Activated naive CD4-positive, alpha-beta T cell treated with Interleukin-2 at 50 U/mL for 16 hours (primary cell): ENCODE results near the gene MYO18A.
"Not testable (repeated sequence)": the region's sequence is repeated elsewhere in the genome, so short reads cannot be mapped to it uniquely, and the experiment has no call there.

Experiments
- DNase-seq: peaks from one replicate; pipeline ENCODE4 v3.0.0-alpha.2; 2020

MYO18A gene, protein sequence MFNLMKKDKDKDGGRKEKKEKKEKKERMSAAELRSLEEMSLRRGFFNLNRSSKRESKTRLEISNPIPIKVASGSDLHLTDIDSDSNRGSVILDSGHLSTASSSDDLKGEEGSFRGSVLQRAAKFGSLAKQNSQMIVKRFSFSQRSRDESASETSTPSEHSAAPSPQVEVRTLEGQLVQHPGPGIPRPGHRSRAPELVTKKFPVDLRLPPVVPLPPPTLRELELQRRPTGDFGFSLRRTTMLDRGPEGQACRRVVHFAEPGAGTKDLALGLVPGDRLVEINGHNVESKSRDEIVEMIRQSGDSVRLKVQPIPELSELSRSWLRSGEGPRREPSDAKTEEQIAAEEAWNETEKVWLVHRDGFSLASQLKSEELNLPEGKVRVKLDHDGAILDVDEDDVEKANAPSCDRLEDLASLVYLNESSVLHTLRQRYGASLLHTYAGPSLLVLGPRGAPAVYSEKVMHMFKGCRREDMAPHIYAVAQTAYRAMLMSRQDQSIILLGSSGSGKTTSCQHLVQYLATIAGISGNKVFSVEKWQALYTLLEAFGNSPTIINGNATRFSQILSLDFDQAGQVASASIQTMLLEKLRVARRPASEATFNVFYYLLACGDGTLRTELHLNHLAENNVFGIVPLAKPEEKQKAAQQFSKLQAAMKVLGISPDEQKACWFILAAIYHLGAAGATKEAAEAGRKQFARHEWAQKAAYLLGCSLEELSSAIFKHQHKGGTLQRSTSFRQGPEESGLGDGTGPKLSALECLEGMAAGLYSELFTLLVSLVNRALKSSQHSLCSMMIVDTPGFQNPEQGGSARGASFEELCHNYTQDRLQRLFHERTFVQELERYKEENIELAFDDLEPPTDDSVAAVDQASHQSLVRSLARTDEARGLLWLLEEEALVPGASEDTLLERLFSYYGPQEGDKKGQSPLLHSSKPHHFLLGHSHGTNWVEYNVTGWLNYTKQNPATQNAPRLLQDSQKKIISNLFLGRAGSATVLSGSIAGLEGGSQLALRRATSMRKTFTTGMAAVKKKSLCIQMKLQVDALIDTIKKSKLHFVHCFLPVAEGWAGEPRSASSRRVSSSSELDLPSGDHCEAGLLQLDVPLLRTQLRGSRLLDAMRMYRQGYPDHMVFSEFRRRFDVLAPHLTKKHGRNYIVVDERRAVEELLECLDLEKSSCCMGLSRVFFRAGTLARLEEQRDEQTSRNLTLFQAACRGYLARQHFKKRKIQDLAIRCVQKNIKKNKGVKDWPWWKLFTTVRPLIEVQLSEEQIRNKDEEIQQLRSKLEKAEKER (N-terminal part only)

DNA sequence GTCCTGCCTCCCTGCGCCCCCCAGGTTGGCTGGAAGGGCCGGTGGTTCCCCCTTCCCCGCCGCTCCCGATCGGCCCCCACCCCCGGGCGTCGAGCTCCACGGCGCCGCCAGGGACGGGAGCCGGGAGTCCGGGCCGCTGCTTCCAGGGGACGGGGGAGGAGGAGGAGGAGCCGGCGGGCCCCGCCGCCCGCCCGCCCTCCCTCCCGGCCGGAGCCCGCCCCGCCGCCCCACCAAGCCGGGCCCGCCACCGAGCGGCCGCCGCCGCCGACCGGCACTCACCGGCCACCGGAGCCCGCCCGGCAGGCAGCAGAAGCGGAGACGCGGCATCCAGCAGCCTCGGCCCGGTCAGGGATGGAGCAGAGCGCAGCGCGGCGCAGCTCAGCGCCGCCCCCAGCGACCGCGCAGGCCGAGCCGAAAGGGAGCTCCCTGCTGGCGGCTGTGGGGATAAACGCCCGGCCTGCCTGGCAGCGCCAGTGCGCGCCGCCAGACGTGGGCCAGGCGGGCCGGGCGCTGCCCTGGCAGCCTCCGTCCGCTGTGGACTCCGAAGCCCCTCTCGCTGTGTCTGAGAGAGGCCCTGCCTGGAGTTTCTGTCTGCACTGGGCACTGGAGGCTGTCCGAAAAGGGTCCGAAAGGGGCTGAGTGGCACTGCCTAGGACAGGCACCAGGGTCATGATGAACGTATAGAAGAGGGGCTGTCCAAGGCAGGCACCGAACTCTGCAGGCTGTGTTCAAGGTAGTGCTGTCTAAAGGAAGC is at the start of gene MYO18A:
TSS of gene MYO18A (minus strand) at position 365 of the 754 bp plus-strand sequence. CDS start 13,458 bp downstream, outside the sequence.
- peak; percentile 83 for DNase-seq

DNA sequence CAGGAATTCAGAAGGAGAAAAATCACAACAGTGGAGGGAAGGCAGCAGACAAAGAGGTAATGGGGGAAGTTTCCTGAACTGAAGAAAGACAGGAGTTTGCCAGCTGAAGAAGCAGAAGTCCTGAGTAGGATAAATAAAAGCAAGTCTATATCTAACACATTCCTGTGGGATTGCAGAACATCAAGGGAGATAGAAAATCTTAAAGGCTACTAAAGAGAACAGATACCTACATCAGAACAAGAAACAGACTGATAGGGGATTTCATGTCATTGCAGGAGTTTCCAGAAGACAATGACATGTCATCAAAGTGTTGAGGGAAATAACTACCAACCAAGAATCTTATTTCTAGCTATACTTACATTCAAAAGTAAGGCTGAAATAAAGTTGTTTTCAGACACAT is 45.2 kb upstream of the MYO18A start:
- DNase-seq, result no peak

DNA sequence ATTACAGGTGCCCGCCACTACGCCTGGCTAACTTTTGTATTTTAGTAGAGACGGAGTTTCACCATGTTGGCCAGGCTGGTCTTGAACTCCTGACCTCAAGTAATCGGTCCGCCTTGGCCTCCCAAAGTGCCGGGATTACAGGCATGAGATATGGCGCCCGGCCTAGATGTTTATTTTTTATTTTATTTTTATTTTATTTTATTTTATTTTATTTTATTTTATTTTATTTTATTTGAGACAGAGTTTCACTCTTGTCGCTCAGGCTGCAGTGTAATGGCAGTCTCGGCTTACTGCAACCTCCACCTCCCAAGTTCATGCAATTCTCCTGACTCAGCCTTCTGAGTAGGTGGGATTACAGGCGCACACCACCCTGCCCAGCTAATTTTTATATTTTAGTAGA is 41.1 kb upstream of the MYO18A start:
- not testable (repeated sequence) for DNase-seq

DNA sequence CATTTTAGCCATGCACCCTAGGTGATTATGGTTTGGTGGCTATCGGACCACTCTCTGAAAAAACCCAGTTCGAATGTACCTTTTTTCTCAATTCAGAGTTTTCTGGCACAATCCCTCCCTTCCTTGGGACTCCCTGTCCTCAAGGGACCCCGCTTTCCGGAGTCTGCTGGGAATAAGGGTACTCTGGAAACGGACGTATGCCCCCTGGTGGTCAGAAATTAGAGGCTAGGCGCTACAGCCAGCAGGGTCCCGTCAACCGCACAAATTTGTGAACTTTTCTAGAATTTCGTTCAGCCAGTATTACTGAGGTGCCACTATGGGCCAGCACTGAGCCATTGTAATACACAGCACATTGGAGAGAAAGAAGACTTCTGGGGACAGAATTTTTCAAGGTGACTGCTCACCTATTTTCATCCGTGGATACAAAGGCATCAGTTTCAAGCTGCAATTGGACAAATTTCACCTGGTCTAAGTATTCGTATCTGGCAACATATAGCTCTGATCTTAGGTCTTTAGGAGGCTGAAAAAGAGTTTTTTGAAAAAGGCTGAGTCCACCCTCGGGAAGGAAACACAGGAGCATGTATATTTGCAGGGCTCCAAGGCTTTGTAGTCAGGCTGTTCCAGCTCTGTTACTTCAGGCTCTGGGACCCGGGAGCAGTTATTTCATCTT is 39.3 kb upstream of the MYO18A start:
- peak; percentile 71 for DNase-seq

DNA sequence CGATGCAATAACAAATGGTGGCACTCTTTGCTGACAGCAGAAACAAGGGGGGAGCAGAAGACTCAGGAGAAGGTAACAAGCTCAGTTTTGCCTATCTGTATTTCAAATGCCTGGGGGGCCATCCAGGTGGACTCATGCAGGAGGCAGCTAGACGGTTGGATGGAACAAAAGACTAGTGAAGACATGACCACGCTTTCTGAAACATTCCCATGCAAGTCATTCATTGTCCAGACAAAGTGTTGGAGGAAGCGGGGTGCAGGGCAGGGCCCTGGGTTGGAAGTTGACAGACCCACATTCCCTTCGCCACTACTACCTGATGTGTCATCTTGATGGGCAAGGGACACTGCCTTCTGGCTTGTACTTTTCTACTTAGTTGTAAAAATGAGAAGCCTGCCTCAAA is 36.7 kb upstream of the MYO18A start:
- no peak for DNase-seq

DNA sequence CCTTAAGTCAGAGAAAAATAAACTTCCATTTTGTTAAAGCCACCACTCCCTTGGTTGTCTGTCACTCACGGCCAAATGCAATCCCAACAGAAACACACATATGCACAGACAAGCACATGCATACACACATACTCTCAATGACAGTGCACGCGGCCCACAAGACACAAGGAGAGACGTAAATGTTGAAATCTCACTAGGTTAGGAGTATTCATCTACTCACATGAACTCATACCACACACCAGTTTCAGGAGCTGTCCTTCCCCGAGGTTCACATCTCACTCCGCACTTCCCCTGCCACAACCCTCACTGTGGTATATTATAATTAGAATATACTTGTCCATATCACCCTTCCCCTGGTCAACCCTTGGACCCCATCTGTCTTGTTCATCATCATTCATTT is 36.0 kb upstream of the MYO18A start:
- DNase-seq, result no peak

DNA sequence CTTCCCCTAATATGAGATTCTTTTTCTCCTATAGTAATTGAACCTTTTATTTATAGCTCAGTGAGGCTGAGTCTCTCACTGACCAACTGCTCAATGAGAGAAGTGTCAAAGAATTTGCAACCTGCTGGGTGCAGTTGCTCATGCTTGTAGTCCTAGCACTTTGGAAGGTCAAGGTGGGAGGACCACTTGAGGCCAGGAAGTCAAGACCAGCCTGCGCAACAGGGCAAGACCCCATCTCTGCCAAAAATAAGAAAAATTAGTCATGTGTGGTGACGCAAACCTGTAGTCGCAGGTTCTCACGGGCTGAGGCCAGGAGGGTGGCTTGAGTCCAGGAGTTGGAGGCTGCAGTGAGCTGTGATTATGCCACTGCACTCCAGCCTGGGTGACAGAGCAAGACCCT is 35.5 kb upstream of the MYO18A start:
- DNase-seq, result no peak

DNA sequence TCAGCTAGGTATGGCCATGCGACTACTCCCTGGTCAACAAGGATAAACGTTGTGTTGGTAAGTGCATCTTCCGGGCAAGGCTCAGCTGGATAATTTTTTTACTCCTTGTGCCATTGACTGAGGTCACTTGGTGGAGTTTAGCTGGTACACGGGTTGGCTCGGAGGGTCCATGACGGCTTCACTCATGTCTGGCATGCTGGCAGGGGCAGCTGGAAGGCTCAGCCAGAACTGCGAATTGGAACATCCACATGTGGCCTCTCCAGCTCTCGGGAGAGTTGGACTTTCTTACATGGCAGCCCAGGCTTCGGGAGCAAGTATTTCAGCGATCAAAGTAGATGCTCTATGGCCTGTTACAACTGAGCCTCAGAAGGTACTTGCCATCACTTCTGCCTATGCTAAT is 35.0 kb upstream of the MYO18A start:
- DNase-seq, result no peak

DNA sequence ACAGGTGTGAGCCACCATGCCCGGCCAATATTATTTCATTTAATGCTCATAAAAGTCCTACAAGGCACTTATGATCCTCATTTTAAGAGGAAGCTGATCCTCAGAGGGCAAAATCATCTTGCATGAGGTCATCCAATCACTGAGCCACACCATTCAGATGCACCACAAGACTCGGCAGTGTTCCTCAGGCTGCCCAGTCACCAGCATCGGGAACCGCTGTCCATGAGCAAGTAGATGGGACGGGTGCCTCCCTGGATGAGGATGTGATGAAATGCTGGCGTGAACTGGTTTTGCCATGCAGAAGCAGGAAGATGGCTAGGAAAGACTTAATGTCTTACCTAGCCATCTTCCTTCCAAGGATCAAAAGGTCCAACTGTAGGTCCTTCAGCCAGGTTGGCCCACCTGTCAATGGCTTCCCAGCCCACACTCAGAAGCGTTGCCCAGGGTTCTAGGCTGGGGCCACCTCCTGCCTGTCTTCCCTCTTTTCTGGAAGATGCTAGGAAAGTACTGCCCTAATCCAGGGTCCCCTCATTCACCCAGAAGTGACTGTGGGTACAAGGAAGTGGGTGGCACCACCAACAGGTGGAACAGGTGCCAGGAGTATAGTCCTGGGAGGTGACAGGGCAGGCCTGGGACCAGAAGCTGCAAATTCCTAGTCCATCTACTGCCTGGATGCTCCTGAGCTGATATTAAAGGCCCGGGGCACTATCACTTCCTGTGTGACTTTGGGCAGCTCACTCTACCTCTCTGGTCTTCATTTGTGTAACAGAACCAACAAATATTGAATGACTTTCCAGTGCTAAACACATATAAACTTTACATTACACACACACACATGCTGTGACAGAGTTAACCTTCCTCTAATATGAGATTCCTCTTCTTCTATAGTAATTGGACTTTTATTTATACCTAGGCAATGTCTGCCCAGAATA is 34.3 kb upstream of the MYO18A start:
- no peak for DNase-seq

DNA sequence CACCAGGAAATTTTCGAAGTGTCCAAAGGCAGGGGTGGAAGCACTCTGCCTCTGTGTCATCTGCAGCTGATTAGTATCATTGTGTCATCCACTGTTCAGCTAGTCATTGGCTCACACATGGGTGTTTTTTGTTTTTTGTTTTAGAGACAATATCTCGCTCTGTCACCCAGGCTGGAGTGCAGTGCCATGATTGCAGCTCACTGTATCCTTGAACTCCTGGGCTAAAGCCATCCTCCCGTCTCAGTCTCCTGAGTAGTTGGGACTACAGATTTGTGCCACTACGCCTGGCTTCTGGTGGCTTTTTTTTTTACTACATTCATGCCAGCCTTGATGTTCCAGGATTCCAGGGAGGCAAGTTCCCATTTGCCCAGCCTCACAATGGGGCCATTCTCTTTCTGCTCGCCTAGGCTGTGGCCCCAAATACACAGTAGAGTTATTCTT is 32.5 kb upstream of the MYO18A start:
- no peak for DNase-seq

DNA sequence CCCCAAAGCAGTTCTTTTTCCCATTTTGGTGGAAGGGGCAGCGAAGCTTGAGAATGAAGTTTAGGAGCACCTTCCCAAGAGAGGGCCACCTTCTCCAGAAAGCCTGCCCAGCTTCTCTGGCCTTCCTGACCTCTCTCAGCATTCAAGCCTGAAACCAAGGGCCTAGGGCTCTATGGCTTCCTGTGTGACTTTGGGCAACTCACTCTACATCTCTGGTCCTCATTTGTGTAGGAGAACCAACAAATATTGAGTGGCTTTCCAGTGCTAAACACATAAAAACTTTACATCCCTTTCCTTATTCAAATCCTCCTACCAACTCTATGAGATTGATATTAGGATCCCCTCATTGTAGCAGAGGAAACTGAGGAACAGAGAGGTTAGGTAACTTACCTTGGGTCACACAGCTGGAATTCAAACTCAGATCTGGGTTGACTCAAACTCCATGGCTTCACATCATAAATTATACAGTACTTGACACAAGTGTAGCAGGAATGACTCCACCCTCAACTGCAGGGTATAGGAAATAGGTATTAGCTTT is 32.0 kb upstream of the MYO18A start:
- DNase-seq, result no peak

DNA sequence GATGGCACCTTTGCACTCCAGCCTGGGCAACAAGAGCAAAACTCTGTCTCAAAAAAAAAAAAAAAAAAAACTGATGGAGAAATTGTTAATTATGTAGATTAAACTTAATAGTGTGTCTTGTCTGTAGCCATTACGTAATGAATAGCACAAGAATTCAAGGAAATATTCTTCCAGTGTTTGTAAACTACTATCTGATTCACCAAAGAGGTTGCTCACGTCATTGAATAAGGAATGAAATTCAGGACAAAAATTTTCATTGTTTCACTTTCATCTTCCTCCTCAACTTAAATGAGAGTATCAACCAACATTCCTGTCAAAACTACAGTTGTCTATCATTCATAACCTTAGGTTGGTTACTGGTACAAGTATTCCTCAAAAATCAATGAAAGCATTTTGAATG is 30.7 kb upstream of the MYO18A start:
- DNase-seq, result no peak

DNA sequence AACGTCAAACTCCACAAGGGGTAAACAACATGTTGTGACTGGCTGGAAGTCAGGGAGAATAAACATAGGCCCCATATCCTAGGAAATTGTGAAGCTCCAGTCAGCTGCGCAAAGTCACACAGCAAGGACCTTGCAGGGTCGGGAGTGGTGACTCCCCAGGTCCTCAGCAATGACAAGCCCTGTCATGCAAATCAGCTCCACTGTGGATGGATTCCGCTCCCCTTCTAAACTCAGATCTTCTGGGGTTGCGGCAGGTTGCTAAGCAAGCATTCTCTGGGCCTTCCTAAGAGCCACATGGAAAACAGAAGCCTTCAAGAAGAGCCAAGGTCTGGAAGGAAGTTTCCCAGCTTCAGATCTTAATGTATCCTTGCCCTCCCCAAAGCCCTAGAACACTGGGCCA is 28.9 kb upstream of the MYO18A start:
- no peak for DNase-seq

DNA sequence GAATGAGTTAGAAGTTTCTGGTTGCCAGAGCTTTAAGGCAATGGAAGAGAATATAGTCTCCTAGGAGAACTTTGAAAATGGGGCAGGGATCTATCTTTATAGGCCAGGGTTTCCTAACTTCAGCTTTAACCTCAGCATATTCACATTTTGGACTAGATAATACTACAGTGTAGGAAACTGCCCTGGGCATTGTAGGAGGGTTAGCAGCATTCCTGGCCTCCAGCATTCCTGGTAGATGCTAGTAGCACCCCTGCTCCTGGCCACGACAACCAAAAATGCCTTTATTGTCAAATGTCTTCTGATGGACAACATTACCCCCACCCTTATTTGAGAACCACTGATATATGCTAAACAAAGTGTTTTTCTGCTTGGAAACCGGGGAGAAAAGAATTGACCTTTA is 27.8 kb upstream of the MYO18A start:
- no peak for DNase-seq

DNA sequence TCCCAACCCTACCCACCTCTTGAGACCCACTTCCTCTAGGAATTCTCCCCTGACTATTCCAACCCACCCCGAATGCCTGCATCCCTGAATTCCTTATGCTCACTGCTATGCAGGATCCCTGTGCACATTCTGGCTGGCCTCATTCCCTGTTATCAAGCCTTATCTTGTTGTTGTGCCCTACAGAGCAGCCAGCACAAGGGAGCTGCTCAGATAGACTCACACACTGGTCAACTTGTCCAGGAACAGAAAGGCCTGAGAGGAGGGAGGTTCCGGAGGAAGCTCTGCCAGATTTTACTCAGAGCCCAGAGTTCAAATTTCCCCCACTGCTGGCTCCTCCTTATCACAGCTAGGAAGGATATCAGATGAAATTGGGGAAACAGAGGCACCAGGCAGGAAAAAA is 24.8 kb upstream of the MYO18A start:
- DNase-seq, result no peak

DNA sequence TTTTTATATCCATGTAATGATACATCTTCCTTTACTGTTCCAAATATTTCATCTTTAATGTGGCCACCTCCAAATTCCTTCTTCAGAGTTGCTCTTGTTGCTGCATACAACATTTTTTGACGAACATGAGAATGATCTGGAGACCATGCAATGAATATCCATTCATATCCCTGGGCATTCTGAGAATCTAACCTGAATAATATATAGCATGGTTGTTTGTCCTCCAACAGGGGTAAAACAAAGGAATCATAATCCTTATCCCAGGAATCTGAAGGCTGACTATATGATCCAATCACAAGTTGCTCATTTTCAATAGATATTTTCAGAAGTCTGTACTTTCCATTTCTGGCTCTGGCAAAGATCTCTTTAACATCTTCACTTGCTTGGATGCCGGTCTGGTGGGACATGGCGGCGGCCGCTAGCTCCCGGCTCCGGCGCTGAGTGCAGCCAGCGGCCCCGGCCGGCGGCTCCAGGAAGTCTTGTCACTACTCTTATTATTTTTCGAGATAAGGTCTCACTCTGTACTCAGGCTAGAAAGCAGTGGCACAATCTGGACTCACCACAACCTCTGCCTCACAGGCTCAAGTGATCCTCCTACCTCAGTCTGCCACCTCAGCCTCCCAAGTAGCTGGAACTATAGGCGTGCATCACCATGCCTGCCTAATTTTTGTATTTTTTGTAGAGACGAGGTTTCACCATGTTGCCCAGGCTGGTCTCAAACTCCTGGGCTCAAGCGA is 24.0 kb upstream of the MYO18A start:
- not testable (repeated sequence) for DNase-seq

DNA sequence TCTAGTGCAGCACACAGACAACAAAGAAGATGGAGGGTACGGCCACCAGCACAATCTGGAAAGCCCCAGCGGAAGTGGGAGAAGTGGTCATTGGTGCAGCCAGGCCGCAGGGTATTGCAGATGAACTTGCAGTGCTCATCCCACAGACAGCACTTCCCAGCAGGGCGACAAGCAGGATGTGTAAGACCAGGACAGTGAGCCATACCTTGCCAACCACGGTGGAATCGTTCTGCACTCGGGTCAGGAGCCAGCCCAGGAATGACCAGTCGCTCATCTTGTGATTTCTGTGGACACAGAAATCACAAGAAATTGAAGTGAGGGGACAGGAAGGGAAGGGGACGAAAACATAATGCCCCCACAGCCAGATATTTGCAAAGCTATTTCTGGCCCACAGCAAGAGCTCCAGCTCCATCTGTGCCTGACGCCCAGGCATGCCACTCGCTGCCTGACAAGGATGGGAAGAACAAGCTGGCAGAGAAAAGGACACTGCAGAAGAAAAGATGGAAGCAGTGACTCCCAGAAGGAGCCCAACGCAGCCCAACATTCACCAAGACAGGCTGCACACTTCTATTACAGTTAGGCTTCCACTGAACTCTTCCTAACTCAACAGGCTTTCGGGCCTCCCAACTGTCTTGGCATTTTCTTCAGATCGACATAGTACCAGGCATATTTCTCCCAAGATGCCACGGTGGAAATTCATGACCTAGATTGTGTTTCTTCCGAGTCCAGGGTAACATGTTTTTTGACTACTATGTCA is 17.5 kb upstream of the MYO18A start:
- DNase-seq, result no peak

DNA sequence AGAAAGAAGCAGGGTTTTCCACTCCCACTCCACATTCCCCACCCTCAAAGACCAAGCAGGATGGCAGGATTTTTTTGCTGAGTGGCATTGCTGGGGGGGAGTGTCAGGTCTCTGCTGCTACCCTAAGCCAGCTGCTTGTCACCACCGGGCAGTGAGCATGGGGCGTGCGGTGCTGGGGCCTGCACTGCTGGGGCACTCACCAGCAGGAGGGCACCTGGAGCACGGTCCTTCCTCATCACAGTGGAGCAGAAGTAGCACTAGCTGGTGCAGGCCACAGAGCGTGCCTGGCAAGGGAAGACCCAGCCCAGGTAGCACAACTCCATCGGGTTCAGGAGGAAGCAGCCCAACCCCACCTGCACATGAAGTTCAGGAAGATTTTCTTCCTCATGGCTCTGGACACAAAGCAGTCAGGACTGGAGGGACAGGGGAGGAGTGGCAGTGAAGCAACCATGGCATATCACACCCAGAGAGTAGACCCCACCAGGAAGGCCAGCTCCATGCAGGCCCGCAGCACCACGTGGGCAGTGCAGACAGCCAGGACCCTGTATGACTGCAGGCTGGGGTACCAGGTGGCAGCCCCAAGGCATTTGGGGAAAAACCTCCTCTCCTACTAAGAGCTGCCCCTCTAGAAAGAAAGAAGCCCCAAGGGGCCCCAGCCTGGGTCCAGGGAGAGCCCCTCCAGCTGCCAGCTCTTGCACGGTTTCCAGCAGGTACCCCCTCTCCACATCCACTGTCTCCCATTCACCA is 16.7 kb upstream of the MYO18A start:
- DNase-seq, result no peak
